GM18951 (cell line): ENCODE measurements around the gene RALGDS.
"Not testable (repeated sequence)": the region's sequence is repeated elsewhere in the genome, so short reads cannot be mapped to it uniquely, and the experiment has no call there.

Experiments
- POLR2A ChIP-seq: IDR thresholded peaks from 4 replicates; pipeline ENCODE4 v1.6.1; 2011; ENCODE audit warnings: mild to moderate bottlenecking; ENCODE audit not compliant: insufficient read length, insufficient read depth; ENCODE audit errors: extremely low read depth
- in situ Hi-C: fragments of 300-500 bp; cut with MboI; formaldehyde crosslinking; loops from one replicate; pipeline ENCODE4 v1.12.0; 2022; ENCODE audit warnings: low sequenced_read_pairs, mixed read lengths, inconsistent platforms; ENCODE audit not compliant: unreplicated experiment

RALGDS gene

GRCh38 chr9:133121198-133121914 lies at the start of gene RALGDS:
Gene RALGDS, minus strand, starts transcription at chr9:133121240. Its CDS starts 86 bp downstream, at chr9:133121154.
- in situ Hi-C loops = no loop called here
- no peak for TF ChIP-seq POLR2A

GRCh38 chr9:133170716-133171115 lies 49.7 kb upstream of the RALGDS start:
- in situ Hi-C loops = no loop called here
- TF ChIP-seq POLR2A = no peak

GRCh38 chr9:133169687-133170086 lies 48.6 kb upstream of the RALGDS start:
- in situ Hi-C loops = not testable (repeated sequence)

- in situ Hi-C loops = no loop called here
- no peak for TF ChIP-seq POLR2A
These were observed 48.1 kb upstream of the RALGDS start for GRCh38 chr9:133169102-133169501.

- no peak for TF ChIP-seq POLR2A
- in situ Hi-C loops = no loop called here
These were observed 47.4 kb upstream of the RALGDS start for GRCh38 chr9:133168432-133168831.

GRCh38 chr9:133167769-133168168 lies 46.7 kb upstream of the RALGDS start:
- in situ Hi-C loops = no loop called here
- TF ChIP-seq POLR2A = no peak

GRCh38 chr9:133167096-133167730 lies 46.2 kb upstream of the RALGDS start:
- TF ChIP-seq POLR2A = no peak
- in situ Hi-C loops = no loop called here

GRCh38 chr9:133166392-133166791 lies 45.4 kb upstream of the RALGDS start:
- in situ Hi-C loops = no loop called here

GRCh38 chr9:133165452-133165730 lies 44.4 kb upstream of the RALGDS start:
- no peak for TF ChIP-seq POLR2A
- in situ Hi-C loops = no loop called here

More at GRCh38 chr9:133166392-133166791, 45.4 kb upstream of the RALGDS start:
- TF ChIP-seq POLR2A = no peak

- in situ Hi-C loops = no loop called here
- no peak for TF ChIP-seq POLR2A
These were observed 43.2 kb upstream of the RALGDS start for GRCh38 chr9:133164191-133164590.

- TF ChIP-seq POLR2A = peak; percentile 77
- in situ Hi-C loops = no loop called here
These were observed 42.6 kb upstream of the RALGDS start, which contains the start of gene GBGT1 for GRCh38 chr9:133163504-133164172. Gene GBGT1, minus strand, starts transcription at chr9:133163914. Its CDS starts 1,502 bp downstream, at chr9:133162412.

GRCh38 chr9:133162861-133163503 lies 41.9 kb upstream of the RALGDS start:
- no peak for TF ChIP-seq POLR2A
- in situ Hi-C loops = no loop called here

- in situ Hi-C loops = no loop called here
- TF ChIP-seq POLR2A = no peak
These were observed 40.5 kb upstream of the RALGDS start for GRCh38 chr9:133161547-133161950.

GRCh38 chr9:133160742-133161546 lies 39.9 kb upstream of the RALGDS start:
- in situ Hi-C loops = no loop called here

More at GRCh38 chr9:133160742-133161546, 39.9 kb upstream of the RALGDS start:
- TF ChIP-seq POLR2A = no peak
